IMR-90 (cell line): ENCODE data around the gene LRIG1. TPM values are rescaled to one million over a fixed set of nuclear protein-coding genes. Genes with fewer than 3 reads are reported as not detected.

Source experiments
- ATAC-seq: fragments of 200-7000 bp; cut with Tn5 transposase; 2 replicates; pipeline ENCODE4 v1.9.1; 2020; ENCODE audit warnings: low read depth, mild to moderate bottlenecking, moderate library complexity
- BruUV-seq: library from RNA; stranded (reverse); fragments of 400-500 nt; replicated peaks from 2 replicates; lab custom pipeline; 2021; lab: Mats Ljungman, UMichigan
- CTCF ChIA-PET: fragments of 300-600 bp; formaldehyde crosslinking; extraction: SDS; loops from one replicate; lab custom pipeline; 2021; ENCODE audit warnings: antibody characterized with exemption; lab: Yijun Ruan, JAX
- POLR2A ChIA-PET: fragments of 300-600 bp; sonication (Branson Sonifier 250); formaldehyde crosslinking; loops from one replicate; lab custom pipeline; 2022; ENCODE audit warnings: antibody characterized with exemption; ENCODE audit not compliant: unreplicated experiment; lab: Charles Lee
- DNase-seq: peaks from one replicate; pipeline ENCODE4 v3.0.0; 2013
- H2AFZ ChIP-seq: replicated peaks from 2 replicates; pipeline ENCODE3; 2013; ENCODE audit warnings: low read length, mild to moderate bottlenecking; ENCODE audit not compliant: poor library complexity
- H2AK5ac ChIP-seq: 2 replicates; pipeline ENCODE4 v1.6.1; 2013; ENCODE audit warnings: low read depth, low read length, inconsistent platforms
- H2AK9ac ChIP-seq: replicated peaks from 2 replicates; pipeline ENCODE3; 2013; ENCODE audit warnings: mild to moderate bottlenecking, low read depth, low read length, moderate library complexity; ENCODE audit not compliant: poor library complexity
- H2BK120ac ChIP-seq: 2 replicates; pipeline ENCODE4 v1.6.1; 2013; ENCODE audit warnings: low read depth, low read length, inconsistent platforms
- H2BK15ac ChIP-seq: 3 replicates; pipeline ENCODE4 v1.6.1; 2013; ENCODE audit warnings: low read depth, low read length, inconsistent platforms
- H2BK20ac ChIP-seq: 2 replicates; pipeline ENCODE4 v1.6.1; 2013; ENCODE audit warnings: low read depth, mild to moderate bottlenecking, inconsistent platforms, low read length, moderate library complexity
- H2BK5ac ChIP-seq: 2 replicates; pipeline ENCODE4 v1.6.1; 2013; ENCODE audit warnings: mild to moderate bottlenecking, low read depth, low read length, inconsistent platforms; ENCODE audit not compliant: poor library complexity, severe bottlenecking
- H3K14ac ChIP-seq: replicated peaks from 2 replicates; pipeline ENCODE4 v1.6.1; 2013; ENCODE audit warnings: low read depth, low read length, inconsistent platforms
- H3K18ac ChIP-seq: 2 replicates; pipeline ENCODE4 v1.6.1; 2013; ENCODE audit warnings: low read depth, low read length, control low read depth
- H3K23ac ChIP-seq: 2 replicates; pipeline ENCODE4 v1.6.1; 2013; ENCODE audit warnings: low read depth, low read length, inconsistent platforms
- H3K27ac ChIP-seq: 2 replicates; pipeline ENCODE4 v1.5.1; 2013; ENCODE audit warnings: mild to moderate bottlenecking, control low read depth, low read length; ENCODE audit not compliant: insufficient read depth
- H3K27me3 ChIP-seq: 2 replicates; pipeline ENCODE4 v1.6.1; 2013; ENCODE audit warnings: low read length; ENCODE audit not compliant: control insufficient read depth, insufficient read depth
- H3K36me3 ChIP-seq: 2 replicates; pipeline ENCODE4 v1.6.1; 2013; ENCODE audit warnings: low read length, mixed read lengths; ENCODE audit not compliant: control insufficient read depth, insufficient read depth
- H3K4ac ChIP-seq: 2 replicates; pipeline ENCODE4 v1.6.1; 2013; ENCODE audit warnings: low read depth, low read length, inconsistent platforms
- H3K4me1 ChIP-seq: 2 replicates; pipeline ENCODE4 v1.6.1; 2013; ENCODE audit warnings: low read length, mixed read lengths; ENCODE audit not compliant: control insufficient read depth, insufficient read depth
- H3K4me2 ChIP-seq: 2 replicates; pipeline ENCODE4 v1.6.1; 2013; ENCODE audit warnings: low read depth, mild to moderate bottlenecking, control low read depth, low read length, moderate library complexity
- H3K4me3 ChIP-seq: 2 replicates; pipeline ENCODE4 v1.5.1; 2013; ENCODE audit warnings: low read depth, mild to moderate bottlenecking, control low read depth, low read length, moderate library complexity; ENCODE audit not compliant: insufficient read depth
- H3K56ac ChIP-seq: 2 replicates; pipeline ENCODE4 v1.6.1; 2013; ENCODE audit warnings: low read length, inconsistent platforms; ENCODE audit not compliant: insufficient read depth; ENCODE audit errors: extremely low read depth
- H3K79me1 ChIP-seq, 2 experiments: 2 replicates each; pipeline ENCODE4 v1.6.1; 2013; ENCODE audit warnings: low read length in 2 of 2, inconsistent platforms in 1 of 2, low read depth in 1 of 2
- H3K9ac ChIP-seq: 2 replicates; pipeline ENCODE4 v1.6.1; 2013; ENCODE audit warnings: low read depth, low read length, control low read depth
- H3K9me1 ChIP-seq: 2 replicates; pipeline ENCODE4 v1.6.1; 2013; ENCODE audit warnings: low read length, inconsistent platforms; ENCODE audit not compliant: insufficient read depth
- H3K9me3 ChIP-seq: 2 replicates; pipeline ENCODE4 v1.6.1; 2013; ENCODE audit warnings: low read length; ENCODE audit not compliant: control insufficient read depth, insufficient read depth
- H4K20me1 ChIP-seq: 2 replicates; pipeline ENCODE4 v1.6.1; 2013; ENCODE audit warnings: low read length, inconsistent platforms; ENCODE audit not compliant: insufficient read depth
- H4K5ac ChIP-seq: 2 replicates; pipeline ENCODE4 v1.6.1; 2013; ENCODE audit warnings: mild to moderate bottlenecking, low read depth, low read length, control low read depth
- H4K8ac ChIP-seq, 2 experiments: 2 replicates each; pipeline ENCODE4 v1.6.1; 2013; ENCODE audit warnings: low read depth in 2 of 2, low read length in 2 of 2, control low read depth in 1 of 2, inconsistent platforms in 1 of 2
- H4K91ac ChIP-seq: 2 replicates; pipeline ENCODE4 v1.6.1; 2013; ENCODE audit warnings: low read depth, low read length, inconsistent platforms; ENCODE audit not compliant: insufficient read depth
- BHLHE40 ChIP-seq: fragments of 150-350 bp; IDR thresholded peaks from 2 replicates; pipeline ENCODE4 v1.6.1; 2016; ENCODE audit warnings: mild to moderate bottlenecking, low read depth, low read length
- CEBPB ChIP-seq: IDR thresholded peaks from 2 replicates; pipeline ENCODE4 v1.6.1; 2012; ENCODE audit warnings: low read depth, low read length, improper control_type of control experiment
- CHD1 ChIP-seq: IDR thresholded peaks from 2 replicates; pipeline ENCODE4 v1.6.1; 2012; ENCODE audit warnings: low read depth, low read length, improper control_type of control experiment
- CTCF ChIP-seq: conservative IDR thresholded peaks from 2 replicates; pipeline ENCODE4 v1.5.1; 2012; ENCODE audit warnings: mild to moderate bottlenecking, low read depth, low read length, improper control_type of control experiment
- ELK1 ChIP-seq: fragments of 150-350 bp; IDR thresholded peaks from 2 replicates; pipeline ENCODE4 v1.6.1; 2016; ENCODE audit warnings: low read depth, mild to moderate bottlenecking, low read length, moderate library complexity, borderline replicate concordance
- FOS ChIP-seq: fragments of 150-350 bp; IDR thresholded peaks from 2 replicates; pipeline ENCODE4 v1.6.1; 2016; ENCODE audit warnings: low read depth, low read length
- MAFK ChIP-seq: IDR thresholded peaks from 2 replicates; pipeline ENCODE4 v1.6.1; 2012; ENCODE audit warnings: low read depth, low read length, improper control_type of control experiment
- MXI1 ChIP-seq: IDR thresholded peaks from 2 replicates; pipeline ENCODE4 v1.6.1; 2012; ENCODE audit warnings: low read depth, mild to moderate bottlenecking, low read length, moderate library complexity, borderline replicate concordance
- NFE2L2 ChIP-seq: fragments of 150-350 bp; IDR thresholded peaks from 2 replicates; pipeline ENCODE4 v1.6.1; 2016; ENCODE audit warnings: low read depth, mild to moderate bottlenecking, low read length
- RAD21 ChIP-seq: IDR thresholded peaks from 2 replicates; pipeline ENCODE4 v1.6.1; 2012; ENCODE audit warnings: low read length, improper control_type of control experiment
- RCOR1 ChIP-seq: IDR thresholded peaks from 2 replicates; pipeline ENCODE4 v1.6.1; 2012; ENCODE audit warnings: mild to moderate bottlenecking, low read length, improper control_type of control experiment; ENCODE audit not compliant: insufficient replicate concordance
- RFX5 ChIP-seq: IDR thresholded peaks from 2 replicates; pipeline ENCODE4 v1.8.0; 2012; ENCODE audit warnings: low read depth, mild to moderate bottlenecking, low read length, moderate library complexity
- SMC3 ChIP-seq: fragments of 150-350 bp; IDR thresholded peaks from 2 replicates; pipeline ENCODE4 v1.6.1; 2016; ENCODE audit warnings: low read depth, mild to moderate bottlenecking, antibody characterized with exemption, low read length, moderate library complexity
- WGBS, 2 experiments: methylation state at CpG; one replicate each; pipeline versions ENCODE4 v1.1.5 to v1.1.7; 2013; ENCODE audit warnings: missing lambda C conversion rate in 2 of 2; ENCODE audit not compliant: insufficient read length in 1 of 2; ENCODE audit errors: extremely low coverage in 2 of 2; 5-methylcytosine and 5-hydroxymethylcytosine counted together
- dilution Hi-C: fragments of 300-500 bp; cut with HindIII; formaldehyde crosslinking; loops from one replicate; pipeline ENCODE4 v1.14.3; 2018; ENCODE audit warnings: low sequenced_read_pairs; ENCODE audit not compliant: unreplicated experiment
- in situ Hi-C: fragments of 300-500 bp; cut with MboI; formaldehyde crosslinking; loops from 3 replicates; pipeline ENCODE4 v1.14.3; 2019; ENCODE audit warnings: low sequenced_read_pairs, inconsistent platforms, mixed read lengths
- intact Hi-C: fragments of 100-400 bp; cut with micrococcal nuclease; formaldehyde crosslinking; loops from 2 replicates; pipeline ENCODE4 v1.10.0; 2022
- polyA plus RNA-seq, 3 experiments: library from polyadenylated mRNA; depleted of rRNA; stranded (reverse); fragments of >200 nt; gene quantifications; 2 replicates each; pipeline ENCODE4 v1.2.3, GENCODE V29; 2012; ENCODE audit warnings: low replicate concordance in 1 of 3
- total RNA-seq: library from RNA; depleted of rRNA; stranded (reverse); fragments of >200 nt; gene quantifications from 2 replicates; pipeline ENCODE4 v1.2.3, GENCODE V29; 2012

LRIG1 gene
- total and polyA plus RNA-seq, 2 of the 4 experiments (the other 2 are of a cell fraction), result 62.8 to 87.8 TPM

- Histone ChIP-seq H2BK120ac (peak overlapping the region; percentile 6; the same call in 1 of the 2 replicates), H3K14ac (0 out of 2 replicates have a peak overlapping the region, but pooled peaks have one; percentile 11), H3K4me1 (peaks cover 32% of the 10 kb centered on the region), H3K56ac (no peak overlapping the region), H3K36me3 (no peaks in the 10 kb centered on the region), H2AFZ (no peak overlapping the region), H3K4ac (peak overlapping the region; percentile 23), H2AK9ac (no peak overlapping the region), H4K5ac (no peak overlapping the region; the same call in 1 of the 2 replicates), H3K27me3 (no peaks in the 10 kb centered on the region), H4K20me1 (peaks cover 67% of the 10 kb centered on the region), H3K27ac (peak overlapping the region; percentile 81; the same call in 1 of the 2 replicates), H2BK5ac (no peak overlapping the region), H3K9ac (no peak overlapping the region), H3K23ac (no peak overlapping the region), H4K8ac (no peak overlapping the region), H2AK5ac (peak overlapping the region; percentile 61; the same call in 1 of the 2 replicates), H3K79me1 (peaks cover 33 to 84% of the 10 kb centered on the region in 2 experiments), H3K4me2 (peak overlapping the region; percentile 56), H4K91ac (no peak overlapping the region), H3K4me3 (no peak overlapping the region), H3K9me1 (peaks cover 11% of the 10 kb centered on the region), H3K18ac (peak overlapping the region; percentile 63; the same call in 1 of the 2 replicates), H2BK15ac (peak overlapping the region; percentile 18; the same call in 1 of the 3 replicates), H3K9me3 (no peaks in the 10 kb centered on the region), H2BK20ac (peak overlapping the region; percentile 31; the same call in 1 of the 2 replicates)
- dilution Hi-C loops (no loop called here), intact Hi-C loops (loop anchor here (10.0 kb wide), 1 partner anchor 513 kb away; the partner anchor contains the start of gene KBTBD8), in situ Hi-C loops (no loop called here)
- no TSS peak for BruUV-seq
- DNase-seq (peak; percentile 90), ATAC-seq (peak; percentile 69)
- POLR2A ChIA-PET, result no interaction called here
- CTCF ChIA-PET, result no interaction called here
- WGBS, 2 experiments, result 33% methylated on average over 3 of the region's 13 CpGs; no CpG with 5 or more reads in 1 of the 2 experiments
- TF ChIP-seq CEBPB (no peak), RAD21 (no peak), CHD1 (no peak), FOS (peak; percentile 34; the same call in 1 of the 2 replicates), MXI1 (peak; percentile 83; the same call in 1 of the 2 replicates), RCOR1 (no peak), NFE2L2 (peak; percentile 65; the same call in 1 of the 2 replicates), RFX5 (no peak), ELK1 (no peak), SMC3 (no peak; the same call in 1 of the 2 replicates), CTCF (no peak), MAFK (no peak), BHLHE40 (peak; percentile 73; the same call in 1 of the 2 replicates)
Observed at GRCh38 chr3:66481071-66482017, 19.5 kb downstream of the LRIG1 start.
